Heart left ventricle (tissue), 16 donors: ENCODE data around the gene FOXJ2. TPM values are rescaled to one million over a fixed set of nuclear protein-coding genes. Genes with fewer than 3 reads are reported as not detected.
"Not testable (repeated sequence)": the region's sequence is repeated elsewhere in the genome, so short reads cannot be mapped to it uniquely, and the experiment has no call there.

Source experiments
- ATAC-seq, 4 donors: fragments of 200-7000 bp; cut with Tn5 transposase; one replicate each; pipeline ENCODE4 v1.9.1; 2020 to 2022; ENCODE audit warnings: moderate library complexity in 4 of 4, mild to moderate bottlenecking in 3 of 4, moderate number of reproducible peaks in 1 of 4
- DNase-seq, 5 donors: peaks; one replicate each; pipeline ENCODE4 v3.0.0-alpha.2; 2020
- H3K27ac ChIP-seq, 12 donors: fragments of 200-600 bp; sonication (generic) in 4 of 12; one replicate each; pipeline versions ENCODE4 v1.5.0 to v1.8.0; 2016 to 2022; ENCODE audit warnings: mild to moderate bottlenecking in 2 of 12
- H3K27me3 ChIP-seq, 9 donors: fragments of 200-600 bp; sonication (generic) in 2 of 9; one replicate each; pipeline versions ENCODE4 v1.5.1 to v1.8.0; 2016 to 2022; ENCODE audit warnings: mild to moderate bottlenecking in 3 of 9
- H3K36me3 ChIP-seq, 9 donors: fragments of 200-600 bp; sonication (generic) in 2 of 9; one replicate each; pipeline versions ENCODE4 v1.5.0 to v1.8.0; 2018 to 2022; ENCODE audit warnings: mild to moderate bottlenecking in 2 of 9
- H3K4me1 ChIP-seq, 12 donors: fragments of 200-600 bp; sonication (generic) in 4 of 12; one replicate each; pipeline versions ENCODE4 v1.5.0 to v1.8.0; 2016 to 2022; ENCODE audit warnings: mild to moderate bottlenecking in 3 of 12
- H3K4me3 ChIP-seq, 12 donors: fragments of 200-600 bp; sonication (generic) in 4 of 12; one replicate each; pipeline versions ENCODE4 v1.5.0 to v1.8.0; 2017 to 2022; ENCODE audit warnings: mild to moderate bottlenecking in 9 of 12, moderate library complexity in 4 of 12
- H3K9me3 ChIP-seq, 12 donors: fragments of 200-600 bp; sonication (generic) in 4 of 12; one replicate each; pipeline versions ENCODE4 v1.5.0 to v1.8.0; 2016 to 2022; ENCODE audit warnings: mild to moderate bottlenecking in 1 of 12
- CTCF ChIP-seq, 12 donors: fragments of 200-600 bp; sonication (generic) in 4 of 12; IDR thresholded peaks; one replicate each; pipeline versions ENCODE4 v1.5.0 to v1.8.0; 2018 to 2022; ENCODE audit warnings: antibody characterized with exemption in 12 of 12, mild to moderate bottlenecking in 5 of 12
- POLR2A ChIP-seq, 2 donors: fragments of 450-650 bp; IDR thresholded peaks; one replicate each; pipeline ENCODE4 v1.6.1; 2017; ENCODE audit warnings: antibody characterized with exemption in 2 of 2, mild to moderate bottlenecking in 2 of 2, moderate library complexity in 2 of 2
- WGBS, 4 donors: extraction: QIAGEN DNeasy Blood & Tissue Kit in 2 of 4; methylation state at CpG; one replicate each; pipeline versions ENCODE4 v1.1.5 to v1.1.7; 2013 to 2018; 5-methylcytosine and 5-hydroxymethylcytosine counted together
- intact Hi-C, 10 donors: fragments of 100-400 bp; cut with DNase I; formaldehyde crosslinking; loops; one replicate each; pipeline versions ENCODE4 v1.11.1 to v1.14.2; 2022
- long read RNA-seq, 3 donors: library from polyadenylated mRNA; unstranded; transcript quantifications; one replicate each; pipeline ENCODE4 v2.0.0, GENCODE V29; 2020 to 2021
- polyA plus RNA-seq, 2 donors: library from polyadenylated mRNA; stranded (reverse); fragments of 200-250 nt; gene quantifications; one replicate each; pipeline ENCODE4 v1.2.3, GENCODE V29; 2013
- total RNA-seq, 9 donors: library from RNA; depleted of rRNA in 2 of 9; stranded (reverse); fragments of >200 nt in 2 of 9; fragmentation: NEBNext Ultra II Directional in 3 of 9; extraction: Animal tissue kit (Norgen Biotek cat#: 25700) in 3 of 9; gene quantifications; one replicate each; pipeline versions ENCODE4 v1.1.0 to v1.2.4, GENCODE V29; 2016 to 2023
- donor health status: ischemic (EF 13 %, LVEDD 7.1; RV severe dilation, severe dysfunction).
- donor health status: healthy with polysubstance abuse.
- donor health status: DM: no; HTN: yes; CAD: no.
- donor health status: DM: no; HTN: no; CAD: no.
- donor health status: ischemic (EF 25% LVEDD 6.9; RV normal size, moderate dysfunction).
- donor health status: ischemic (EF 25% LVEDD 5.7; RV mildly dilated, moderate dysfunction).
- donor health status: healthy.
- donor health status: DM: yes; HTN: yes; CAD: no.
- donor health status: ischemic (EF 35%, LVEDD 5.7; RV mildly dilated, moderate dysfunction).
- donor health status: nonischemic (EF 11% LVEDD 7.7; RV severe dilation, severe dysfunction).
- donor health status: DM: yes; HTN: yes; CAD: no.
- donor health status: PGD.
- donor health status: ischemic (EF 29% LVEDD 5.4; RV normal size, mild dysfunction).
- donor health status: nonischemic (EF 23%, LVEDD 6.1; RV moderate dilation, normal function).

The FOXJ2 gene
- total RNA-seq (10 to 100 TPM; 22.7 to 34.7 (median 24.9) TPM), polyA plus RNA-seq (10 to 100 TPM in 1 of 2 donors, 1 to 10 TPM in 1; 9.4 to 20.3 TPM)
- long read RNA-seq, donor 1, partial matches to known transcripts: 6 of 6 reads
- long read RNA-seq, donor 1, other reads (novel, unspliced or antisense): 0 of 6 reads
- long read RNA-seq, donor 2, partial matches to known transcripts: 6 of 11 reads
- long read RNA-seq, donor 2, other reads (novel, unspliced or antisense): 5 of 11 reads
- long read RNA-seq, donor 3, partial matches to known transcripts: 13 of 13 reads
- long read RNA-seq, donor 3, other reads (novel, unspliced or antisense): 0 of 13 reads

- peak within 1 kb of the TSS; percentile 94 to 99 (median 98) for H3K27ac ChIP-seq
- H3K9me3 ChIP-seq: no peaks in the 10 kb centered on the region
- ATAC-seq: peak; percentile 28 to 94 (median 84)
- peaks cover 8 to 55% (median 42%) of the 10 kb centered on the region in 12 donors for H3K4me1 ChIP-seq
- peak within 1 kb of the TSS; percentile 76 to 98 (median 96) for H3K4me3 ChIP-seq
- WGBS, 4 donors: 0% methylated on average over 29 to 93 of the region's 93 CpGs
- H3K27me3 ChIP-seq: no peaks in the 10 kb centered on the region
- peaks cover 0 to 6% (median 0%) of the 10 kb centered on the region in 9 donors for H3K36me3 ChIP-seq
- intact Hi-C loops: loop anchor here in 4 of 10 donors (2.0 to 10.0 kb wide), 4 partner anchors 50 to 210 kb away; partner anchors contain the start of gene NECAP1 (in 4 of the 4)
- peak in 2 of 12 donors; percentile 13 to 28 for TF ChIP-seq CTCF (IDR thresholded peaks at IDR 0.05)
- peak in 1 of 2 donors; percentile 64 for TF ChIP-seq POLR2A (IDR thresholded peaks at IDR 0.05)
- peak; percentile 84 to 92 (median 89) for DNase-seq
Observed at GRCh38 chr12:8032242-8033152, at the start of gene FOXJ2. FOXJ2 (plus strand) TSS chr12:8032716; CDS start chr12:8039833, 7,117 bp downstream.

- H3K4me3 ChIP-seq, ATAC-seq, H3K36me3 ChIP-seq, intact Hi-C loops, H3K27ac ChIP-seq, DNase-seq, H3K4me1 ChIP-seq, H3K27me3 ChIP-seq, H3K9me3 ChIP-seq: not testable (repeated sequence)
- 86 to 95% (median 94%) methylated on average over 11 of the region's 11 CpGs for WGBS, 4 donors
Observed at GRCh38 chr12:7983019-7983418, 49.5 kb upstream of the FOXJ2 start.

- WGBS, 4 donors: 73 to 86% (median 74%) methylated on average over 1 of the region's 1 CpG
- DNase-seq, H3K9me3 ChIP-seq, intact Hi-C loops, H3K27ac ChIP-seq, ATAC-seq, H3K27me3 ChIP-seq, H3K36me3 ChIP-seq, H3K4me3 ChIP-seq, H3K4me1 ChIP-seq: not testable (repeated sequence)
Observed at GRCh38 chr12:7983460-7983859, 49.1 kb upstream of the FOXJ2 start.

GRCh38 chr12:7984900-7985299, 47.6 kb upstream of the FOXJ2 start:
- intact Hi-C loops: no loop called here
- H3K27ac ChIP-seq: no peak overlapping the region
- no peaks in the 10 kb centered on the region for H3K9me3 ChIP-seq
- no peak for DNase-seq
- no peak for TF ChIP-seq CTCF (IDR thresholded peaks at IDR 0.05)
- TF ChIP-seq POLR2A (IDR thresholded peaks at IDR 0.05): no peak
- H3K27me3 ChIP-seq: no peaks in the 10 kb centered on the region
- peaks cover 0 to 11% (median 0%) of the 10 kb centered on the region in 12 donors for H3K4me1 ChIP-seq
- H3K36me3 ChIP-seq: no peaks in the 10 kb centered on the region
- ATAC-seq: no peak
- WGBS, 4 donors: 88 to 96% (median 94%) methylated on average over 5 of the region's 5 CpGs
- no peak overlapping the region for H3K4me3 ChIP-seq
